Prostate gland (tissue), 2 donors: ENCODE measurements around the gene AFAP1.

Source experiments
- POLR2A ChIP-seq: fragments of 450-650 bp; IDR thresholded peaks from one replicate; pipeline ENCODE4 v1.6.1; 2016; ENCODE audit warnings: antibody characterized with exemption, mild to moderate bottlenecking
- POLR2AphosphoS5 ChIP-seq: sonication (generic); formaldehyde crosslinking; IDR thresholded peaks from one replicate; pipeline ENCODE4 v1.6.1; 2017; ENCODE audit warnings: antibody characterized with exemption
- TF ChIP-seq, protein P1 (sequence below), 4 experiments: fragments of 200-600 bp in 2 of 4; fragments of 450-650 bp in 2 of 4; sonication (generic) in 2 of 4; IDR thresholded peaks; 1 replicate in 3 of 4; 2 replicates in 1 of 4; pipeline ENCODE4 v1.5.1; 2016 to 2019; ENCODE audit warnings: antibody characterized with exemption in 4 of 4, mild to moderate bottlenecking in 2 of 4, moderate library complexity in 2 of 4

DNA sequence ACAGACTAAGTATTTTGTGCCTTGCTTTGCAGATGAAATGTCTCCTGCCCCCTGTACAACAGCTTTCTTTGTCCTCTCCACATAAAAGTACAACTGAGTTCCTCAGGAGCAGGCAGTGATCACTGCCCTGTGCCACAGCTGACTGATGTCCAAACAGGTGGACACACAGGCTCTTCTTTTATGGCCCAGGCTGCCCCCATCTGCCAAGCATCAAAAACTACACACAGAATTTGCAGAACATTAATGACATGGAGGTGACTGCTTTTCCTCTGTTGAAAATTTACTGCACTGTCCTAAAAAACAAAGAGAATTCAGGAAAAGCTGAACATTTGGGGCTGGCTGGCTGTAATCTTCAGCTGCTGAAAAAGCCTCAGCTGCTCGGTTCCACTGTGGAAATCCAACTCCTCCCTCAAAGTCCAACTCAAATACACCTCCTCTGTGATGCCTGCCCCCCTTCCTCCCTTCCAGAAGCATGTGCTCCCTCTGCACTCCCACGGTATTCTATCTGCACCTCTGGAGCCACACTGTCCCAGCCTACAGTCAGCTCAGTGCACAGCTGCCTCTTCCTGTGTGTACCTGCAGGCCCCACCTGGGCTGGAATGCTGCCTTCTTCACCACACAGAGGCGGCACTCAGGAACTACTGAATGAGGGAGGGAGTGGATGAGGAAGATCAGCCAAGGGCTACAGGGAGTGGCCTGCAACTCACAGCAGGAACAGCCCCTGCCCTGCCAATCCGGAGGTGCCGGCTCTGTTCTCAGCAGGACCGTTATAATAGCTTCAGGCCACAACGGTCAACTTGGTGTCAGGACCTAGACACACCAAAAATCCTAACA, 10.3 kb downstream of the AFAP1 start:
- TF ChIP-seq, protein P1, sequence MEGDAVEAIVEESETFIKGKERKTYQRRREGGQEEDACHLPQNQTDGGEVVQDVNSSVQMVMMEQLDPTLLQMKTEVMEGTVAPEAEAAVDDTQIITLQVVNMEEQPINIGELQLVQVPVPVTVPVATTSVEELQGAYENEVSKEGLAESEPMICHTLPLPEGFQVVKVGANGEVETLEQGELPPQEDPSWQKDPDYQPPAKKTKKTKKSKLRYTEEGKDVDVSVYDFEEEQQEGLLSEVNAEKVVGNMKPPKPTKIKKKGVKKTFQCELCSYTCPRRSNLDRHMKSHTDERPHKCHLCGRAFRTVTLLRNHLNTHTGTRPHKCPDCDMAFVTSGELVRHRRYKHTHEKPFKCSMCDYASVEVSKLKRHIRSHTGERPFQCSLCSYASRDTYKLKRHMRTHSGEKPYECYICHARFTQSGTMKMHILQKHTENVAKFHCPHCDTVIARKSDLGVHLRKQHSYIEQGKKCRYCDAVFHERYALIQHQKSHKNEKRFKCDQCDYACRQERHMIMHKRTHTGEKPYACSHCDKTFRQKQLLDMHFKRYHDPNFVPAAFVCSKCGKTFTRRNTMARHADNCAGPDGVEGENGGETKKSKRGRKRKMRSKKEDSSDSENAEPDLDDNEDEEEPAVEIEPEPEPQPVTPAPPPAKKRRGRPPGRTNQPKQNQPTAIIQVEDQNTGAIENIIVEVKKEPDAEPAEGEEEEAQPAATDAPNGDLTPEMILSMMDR (IDR thresholded peaks at IDR 0.05): peak in 2 of 4 experiments; percentile 28 to 52
- peak; percentile 77 for TF ChIP-seq POLR2AphosphoS5
- TF ChIP-seq POLR2A: peak; percentile 17
